H9 (cell line): ENCODE results near the gene RAPSN. TPM values are rescaled to one million over a fixed set of nuclear protein-coding genes. Genes with fewer than 3 reads are reported as not detected.

Source experiments
- DNase-seq: peaks from one replicate; pipeline ENCODE4 v3.0.0-alpha.2; 2017
- H2AFZ ChIP-seq: one replicate; pipeline ENCODE4 v1.6.1; 2013; ENCODE audit warnings: mild to moderate bottlenecking, low read length, control low read depth, moderate library complexity
- H2AK5ac ChIP-seq: 2 replicates; pipeline ENCODE4 v1.6.1; 2013; ENCODE audit warnings: low read length, control low read depth, mixed read lengths; ENCODE audit not compliant: insufficient read length
- H2BK120ac ChIP-seq: one replicate; pipeline ENCODE4 v1.6.1; 2013; ENCODE audit warnings: low read depth, mild to moderate bottlenecking, low read length, control low read depth, inconsistent platforms; ENCODE audit not compliant: poor library complexity, severe bottlenecking
- H2BK12ac ChIP-seq: 2 replicates; pipeline ENCODE4 v1.6.1; 2013; ENCODE audit warnings: low read length, control low read depth, mixed read lengths, low read depth; ENCODE audit not compliant: insufficient read length
- H2BK15ac ChIP-seq: 2 replicates; pipeline ENCODE4 v1.6.1; 2013; ENCODE audit warnings: low read depth, low read length, control low read depth
- H2BK20ac ChIP-seq: one replicate; pipeline ENCODE4 v1.6.1; 2013; ENCODE audit warnings: low read depth, mild to moderate bottlenecking, low read length, control low read depth, inconsistent platforms; ENCODE audit not compliant: poor library complexity, severe bottlenecking
- H2BK5ac ChIP-seq: 2 replicates; pipeline ENCODE4 v1.6.1; 2013; ENCODE audit warnings: low read length, control low read depth, mixed read lengths; ENCODE audit not compliant: insufficient read length
- H3K14ac ChIP-seq: 2 replicates; pipeline ENCODE4 v1.6.1; 2013; ENCODE audit warnings: low read length, control low read depth; ENCODE audit not compliant: insufficient read depth
- H3K18ac ChIP-seq: 2 replicates; pipeline ENCODE4 v1.6.1; 2013; ENCODE audit warnings: low read depth, mild to moderate bottlenecking, mixed read lengths, low read length, control low read depth; ENCODE audit not compliant: insufficient read length
- H3K23ac ChIP-seq: 2 replicates; pipeline ENCODE4 v1.6.1; 2013; ENCODE audit warnings: low read length, control low read depth, mixed read lengths, low read depth; ENCODE audit not compliant: insufficient read length
- H3K23me2 ChIP-seq: 2 replicates; pipeline ENCODE4 v1.6.1; 2013; ENCODE audit warnings: low read depth, mild to moderate bottlenecking, mixed read lengths, low read length, control low read depth; ENCODE audit not compliant: insufficient read length, poor library complexity, severe bottlenecking
- H3K27ac ChIP-seq: 2 replicates; pipeline ENCODE4 v1.5.1; 2013; ENCODE audit warnings: low read length, control low read depth, mixed read lengths, low read depth; ENCODE audit not compliant: insufficient read length
- H3K27me3 ChIP-seq: 2 replicates; pipeline ENCODE4 v1.6.1; 2013; ENCODE audit warnings: low read length, control low read depth, inconsistent platforms; ENCODE audit not compliant: insufficient read depth
- H3K4ac ChIP-seq: 2 replicates; pipeline ENCODE4 v1.6.1; 2013; ENCODE audit warnings: low read depth, mild to moderate bottlenecking, control low read depth, inconsistent platforms, low read length, moderate library complexity
- H3K4me1 ChIP-seq: 2 replicates; pipeline ENCODE4 v1.6.1; 2013; ENCODE audit warnings: low read length, control low read depth, inconsistent platforms; ENCODE audit not compliant: insufficient read depth
- H3K4me2 ChIP-seq: 2 replicates; pipeline ENCODE4 v1.6.1; 2013; ENCODE audit warnings: low read length, control low read depth, mixed read lengths; ENCODE audit not compliant: insufficient read length, insufficient read depth
- H3K56ac ChIP-seq: 2 replicates; pipeline ENCODE4 v1.6.1; 2013; ENCODE audit warnings: low read depth, mild to moderate bottlenecking, mixed read lengths, low read length, control low read depth; ENCODE audit not compliant: insufficient read length
- H3K79me1 ChIP-seq: 2 replicates; pipeline ENCODE4 v1.6.1; 2013; ENCODE audit warnings: low read depth, mild to moderate bottlenecking, moderate library complexity, low read length, control low read depth, inconsistent platforms; ENCODE audit not compliant: insufficient read depth, poor library complexity, severe bottlenecking
- H3K79me2 ChIP-seq: 2 replicates; pipeline ENCODE4 v1.6.1; 2013; ENCODE audit warnings: low read length, control low read depth, inconsistent platforms; ENCODE audit not compliant: insufficient read depth
- H3K9ac ChIP-seq: 2 replicates; pipeline ENCODE4 v1.6.1; 2013; ENCODE audit warnings: low read length, control low read depth, mixed read lengths; ENCODE audit not compliant: insufficient read length; ENCODE audit errors: extremely low read depth
- H3K9me3 ChIP-seq: one replicate; pipeline ENCODE4 v1.6.1; 2013; ENCODE audit warnings: low read depth, low read length, inconsistent platforms; ENCODE audit not compliant: control insufficient read depth
- H3T11ph ChIP-seq: one replicate; pipeline ENCODE4 v1.6.1; 2013; ENCODE audit warnings: mild to moderate bottlenecking, low read length, control low read depth, inconsistent platforms
- H4K20me1 ChIP-seq: one replicate; pipeline ENCODE4 v1.6.1; 2013; ENCODE audit not compliant: control insufficient read depth, insufficient read length, insufficient read depth
- H4K5ac ChIP-seq: 2 replicates; pipeline ENCODE4 v1.6.1; 2013; ENCODE audit warnings: low read depth, mild to moderate bottlenecking, mixed read lengths, low read length, control low read depth; ENCODE audit not compliant: insufficient read length
- H4K8ac ChIP-seq: replicated peaks from 2 replicates; pipeline ENCODE4 v1.6.1; 2013; ENCODE audit warnings: low read length, control low read depth, mixed read lengths, low read depth; ENCODE audit not compliant: insufficient read length
- H4K91ac ChIP-seq: 2 replicates; pipeline ENCODE4 v1.6.1; 2013; ENCODE audit warnings: low read depth, mild to moderate bottlenecking, moderate library complexity, mixed read lengths, low read length, control low read depth; ENCODE audit not compliant: insufficient read length
- H3K27ac Mint-ChIP-seq, 3 experiments: 2 replicates in 2 of 3; 3 replicates in 1 of 3; pipeline ENCODE4 v1.8.0; 2020 to 2021; ENCODE audit warnings: mixed read lengths in 3 of 3, mild to moderate bottlenecking in 1 of 3, moderate library complexity in 1 of 3
- H3K27me3 Mint-ChIP-seq: 2 replicates; pipeline ENCODE4 v1.8.0; 2021; ENCODE audit warnings: low read depth, mild to moderate bottlenecking, moderate library complexity, mixed read lengths
- H3K36me3 Mint-ChIP-seq, 3 experiments: 2 replicates in 2 of 3; 3 replicates in 1 of 3; pipeline ENCODE4 v1.8.0; 2020 to 2021; ENCODE audit warnings: low read depth in 3 of 3, mixed read lengths in 3 of 3; ENCODE audit not compliant: insufficient read depth in 1 of 3
- H3K4me1 Mint-ChIP-seq, 2 experiments: 2 replicates each; pipeline ENCODE4 v1.8.0; 2020; ENCODE audit warnings: mixed read lengths in 2 of 2
- H3K4me3 Mint-ChIP-seq, 2 experiments: 2 replicates in 1 of 2; 3 replicates in 1 of 2; pipeline ENCODE4 v1.8.0; 2020 to 2021; ENCODE audit warnings: mild to moderate bottlenecking in 2 of 2, mixed read lengths in 2 of 2, moderate library complexity in 1 of 2
- H3K9me3 Mint-ChIP-seq, 2 experiments: 2 replicates in 1 of 2; 3 replicates in 1 of 2; pipeline ENCODE4 v1.8.0; 2020; ENCODE audit warnings: mild to moderate bottlenecking in 2 of 2, mixed read lengths in 2 of 2, moderate library complexity in 1 of 2
- WGBS: extraction: QIAGEN DNeasy Blood & Tissue Kit; methylation state at CpG from one replicate; pipeline ENCODE4 v1.1.7; 2013; ENCODE audit warnings: missing lambda C conversion rate, low lambda C conversion rate, mixed read lengths; ENCODE audit not compliant: insufficient read length; ENCODE audit errors: extremely low coverage; 5-methylcytosine and 5-hydroxymethylcytosine counted together
- total RNA-seq: library from RNA; stranded (reverse); gene quantifications from 2 replicates; pipeline ENCODE4 v1.2.1, GENCODE V29; 2021
- TF ChIP-seq, protein P1 (sequence below): fragments of 200-600 bp; sonication (generic); conservative IDR thresholded peaks from 3 replicates; pipeline ENCODE4 v1.8.0; 2021; ENCODE audit warnings: antibody characterized with exemption, mild to moderate bottlenecking

The RAPSN gene
- total RNA-seq, 1 experiment from 2014 or later: 0.48 TPM

DNA sequence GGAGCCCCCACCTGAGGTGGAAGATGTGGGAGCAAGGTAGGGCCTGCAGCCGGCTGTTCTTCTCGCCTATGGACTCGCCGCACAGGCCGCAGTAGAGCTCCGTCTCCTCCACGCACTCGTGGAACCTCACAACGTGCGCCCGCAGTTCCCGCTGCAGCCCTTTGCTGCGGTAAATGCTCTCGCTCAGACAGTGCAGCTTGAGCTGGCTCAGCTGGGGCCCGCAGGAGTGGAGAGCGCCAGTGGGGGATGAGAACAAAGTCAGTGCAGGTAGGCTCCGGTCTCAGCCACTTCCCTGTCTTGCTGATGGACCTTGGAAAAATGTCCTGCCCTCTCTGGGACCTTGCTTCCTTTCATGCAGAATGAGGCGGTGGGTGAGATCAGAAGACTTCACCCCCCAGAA is 10.2 kb downstream of the RAPSN start:
- H4K8ac ChIP-seq: no peak overlapping the region
- no peak overlapping the region for H3T11ph ChIP-seq
- H2BK20ac ChIP-seq: no peak overlapping the region
- no peak overlapping the region for H3K23ac ChIP-seq
- no peak overlapping the region for H2BK5ac ChIP-seq
- H3K4me1 ChIP-seq: no peaks in the 10 kb centered on the region
- no peak overlapping the region for H4K91ac ChIP-seq
- H3K4ac ChIP-seq: no peak overlapping the region
- no CpG with 5 or more reads among the region's 18 CpGs for WGBS
- H4K20me1 ChIP-seq: no peaks in the 10 kb centered on the region
- H3K4me1 Mint-ChIP-seq: peaks cover 0 to 4% of the 10 kb centered on the region in 2 experiments; a peak in 1 of 4 replicates
- DNase-seq: no peak
- no peak overlapping the region for H3K9ac ChIP-seq
- H2BK12ac ChIP-seq: no peak overlapping the region
- H3K79me2 ChIP-seq: no peaks in the 10 kb centered on the region
- no peak overlapping the region for H2AK5ac ChIP-seq
- no peak overlapping the region for H3K56ac ChIP-seq
- H3K18ac ChIP-seq: no peak overlapping the region
- no peak overlapping the region for H3K4me3 Mint-ChIP-seq
- H2AFZ ChIP-seq: no peak overlapping the region
- no peaks in the 10 kb centered on the region for H3K9me3 ChIP-seq
- no peak overlapping the region for H3K27ac ChIP-seq
- TF ChIP-seq, protein P1, sequence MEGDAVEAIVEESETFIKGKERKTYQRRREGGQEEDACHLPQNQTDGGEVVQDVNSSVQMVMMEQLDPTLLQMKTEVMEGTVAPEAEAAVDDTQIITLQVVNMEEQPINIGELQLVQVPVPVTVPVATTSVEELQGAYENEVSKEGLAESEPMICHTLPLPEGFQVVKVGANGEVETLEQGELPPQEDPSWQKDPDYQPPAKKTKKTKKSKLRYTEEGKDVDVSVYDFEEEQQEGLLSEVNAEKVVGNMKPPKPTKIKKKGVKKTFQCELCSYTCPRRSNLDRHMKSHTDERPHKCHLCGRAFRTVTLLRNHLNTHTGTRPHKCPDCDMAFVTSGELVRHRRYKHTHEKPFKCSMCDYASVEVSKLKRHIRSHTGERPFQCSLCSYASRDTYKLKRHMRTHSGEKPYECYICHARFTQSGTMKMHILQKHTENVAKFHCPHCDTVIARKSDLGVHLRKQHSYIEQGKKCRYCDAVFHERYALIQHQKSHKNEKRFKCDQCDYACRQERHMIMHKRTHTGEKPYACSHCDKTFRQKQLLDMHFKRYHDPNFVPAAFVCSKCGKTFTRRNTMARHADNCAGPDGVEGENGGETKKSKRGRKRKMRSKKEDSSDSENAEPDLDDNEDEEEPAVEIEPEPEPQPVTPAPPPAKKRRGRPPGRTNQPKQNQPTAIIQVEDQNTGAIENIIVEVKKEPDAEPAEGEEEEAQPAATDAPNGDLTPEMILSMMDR: no peak
- H3K14ac ChIP-seq: no peak overlapping the region
- H4K5ac ChIP-seq: no peak overlapping the region
- H2BK120ac ChIP-seq: no peak overlapping the region
- H3K27me3 Mint-ChIP-seq: no peaks in the 10 kb centered on the region; the same call in 1 of the 2 replicates
- peak overlapping the region in 1 of 3 experiments; percentile 74; a peak in 1 of 7 replicates for H3K27ac Mint-ChIP-seq
- no peak overlapping the region for H3K4me2 ChIP-seq
- no peaks in the 10 kb centered on the region for H3K23me2 ChIP-seq
- no peak overlapping the region for H2BK15ac ChIP-seq
- H3K79me1 ChIP-seq: no peaks in the 10 kb centered on the region
- H3K27me3 ChIP-seq: no peaks in the 10 kb centered on the region
- H3K9me3 Mint-ChIP-seq: no peaks in the 10 kb centered on the region
- no peaks in the 10 kb centered on the region; a peak in 1 of 7 replicates for H3K36me3 Mint-ChIP-seq
